Measurements from ENCODE around the gene PDE4B.
A peak's percentile ranks its signal among the peaks of the same experiment; 100 is the strongest.

The PDE4B gene

DNA sequence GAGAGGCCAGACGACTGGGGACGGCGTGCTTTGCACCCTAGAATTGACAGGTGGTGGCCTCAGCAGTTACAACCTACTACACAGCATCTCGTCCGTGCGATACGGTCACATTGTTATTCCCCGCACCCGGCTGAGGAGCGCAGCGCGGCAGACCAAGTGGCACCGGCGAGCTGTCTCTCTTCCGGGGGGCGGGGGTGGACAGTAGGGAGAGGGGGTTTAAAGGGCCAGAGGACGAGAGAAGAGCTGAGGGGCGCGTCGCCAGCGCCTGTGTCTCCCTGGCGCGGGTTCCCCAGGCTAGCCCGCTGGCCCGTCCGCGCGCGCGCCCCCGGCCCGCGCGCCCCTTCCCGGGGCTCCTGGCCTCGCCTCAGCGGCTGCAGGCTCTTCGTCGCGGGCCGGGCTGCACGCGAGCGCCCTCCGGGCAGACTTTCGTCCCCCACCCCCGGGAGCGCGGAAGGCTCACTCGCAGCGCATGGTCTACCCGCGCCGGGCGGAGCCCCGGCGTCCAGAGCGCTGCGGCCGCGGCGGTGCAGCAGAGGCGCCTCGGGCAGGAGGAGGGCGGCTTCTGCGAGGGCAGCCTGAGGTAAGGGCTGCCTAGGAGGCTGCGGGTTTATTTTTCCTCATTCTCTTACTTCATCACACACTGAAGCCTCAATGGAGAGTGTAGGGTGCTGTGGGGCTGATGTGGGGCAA, at the start of gene PDE4B:
TSS of gene PDE4B (plus strand) at position 227 of the 690 bp plus-strand sequence.
- Mint-ChIP-seq H3K9me3 (peaks cover 12% of the 10 kb centered on the region), H3K27ac (no peak within 1 kb of the TSS), H3K4me3 (peak within 1 kb of the TSS; percentile 58), H3K4me1 (ENCODE audit: low read depth) (peaks cover 6% of the 10 kb centered on the region), H3K36me3 (ENCODE audit: low read depth) (no peaks in the 10 kb centered on the region), H3K27me3 (ENCODE audit: low read depth) (peaks cover 68% of the 10 kb centered on the region)
- no peak for DNase-seq (ENCODE audit: low spot score)

DNA sequence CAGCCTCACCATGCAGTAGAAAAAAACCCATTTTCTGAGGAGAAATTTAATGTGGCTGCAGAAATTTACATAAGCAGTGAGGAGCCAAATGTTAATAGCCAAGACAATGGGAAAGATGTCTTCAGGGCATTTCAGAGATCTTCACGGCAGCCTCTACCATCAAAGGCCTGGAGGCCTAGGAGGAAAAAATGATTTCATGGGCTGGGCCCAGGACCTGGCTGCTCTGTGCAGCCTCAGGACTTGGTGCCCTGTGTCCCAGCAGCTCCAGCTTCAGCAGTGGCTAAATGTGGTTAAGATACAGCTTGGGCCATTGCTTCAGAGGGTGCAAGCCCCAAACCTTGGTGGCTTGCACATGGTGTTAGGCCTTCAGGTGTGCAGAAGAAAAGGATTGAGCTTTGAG, 48.0 kb upstream of the PDE4B start:
- Mint-ChIP-seq H3K9me3 (peaks cover 22% of the 10 kb centered on the region), H3K4me1 (ENCODE audit: low read depth) (no peaks in the 10 kb centered on the region), H3K27ac (no peak overlapping the region), H3K4me3 (no peak overlapping the region), H3K27me3 (ENCODE audit: low read depth) (peaks cover 2% of the 10 kb centered on the region), H3K36me3 (ENCODE audit: low read depth) (no peaks in the 10 kb centered on the region)
- DNase-seq (ENCODE audit: low spot score): no peak

DNA sequence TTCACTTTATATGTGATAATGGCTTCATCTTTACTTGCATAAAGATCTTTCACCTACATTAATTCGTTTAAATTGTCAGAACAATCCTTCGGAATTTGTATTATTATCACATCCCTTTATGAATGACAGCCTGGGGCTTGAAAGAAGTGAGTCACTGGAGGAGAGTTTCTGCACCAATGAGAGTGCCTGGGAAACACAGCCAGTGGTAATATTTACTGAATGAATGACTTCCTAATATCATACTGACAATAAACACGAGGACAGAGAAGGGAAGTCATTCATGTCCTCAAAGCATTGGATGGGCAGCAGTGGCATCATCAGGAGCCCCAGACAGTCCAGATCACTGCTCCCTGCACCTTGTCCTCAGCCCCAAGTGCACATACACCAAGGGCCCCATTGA, 40.7 kb upstream of the PDE4B start:
- H3K9me3 Mint-ChIP-seq: no peaks in the 10 kb centered on the region
- H3K27me3 Mint-ChIP-seq (ENCODE audit: low read depth): peaks cover 10% of the 10 kb centered on the region
- H3K27ac Mint-ChIP-seq: no peak overlapping the region
- DNase-seq (ENCODE audit: low spot score): no peak
- no peaks in the 10 kb centered on the region for H3K36me3 Mint-ChIP-seq (ENCODE audit: low read depth)
- no peaks in the 10 kb centered on the region for H3K4me1 Mint-ChIP-seq (ENCODE audit: low read depth)
- H3K4me3 Mint-ChIP-seq: no peak overlapping the region

DNA sequence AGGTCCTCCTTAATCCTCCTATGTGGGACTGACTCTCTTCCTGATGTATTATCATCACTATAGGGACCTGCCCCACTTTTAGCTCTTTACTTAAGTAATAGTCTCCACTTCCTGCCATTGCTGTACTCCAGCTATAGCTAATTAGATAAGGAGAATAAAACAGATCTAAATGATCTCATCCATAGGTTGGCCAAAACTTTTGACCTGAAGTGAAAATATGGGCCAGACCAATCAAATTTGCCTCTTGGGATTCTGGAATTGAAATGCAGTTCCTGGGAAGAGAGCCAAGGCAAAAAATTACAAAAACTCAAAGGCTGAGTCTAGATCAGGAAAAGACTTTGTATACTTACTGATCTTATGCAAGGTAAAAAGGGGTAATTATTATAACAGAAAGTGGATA, 36.1 kb upstream of the PDE4B start:
- Mint-ChIP-seq H3K9me3 (no peaks in the 10 kb centered on the region), H3K36me3 (ENCODE audit: low read depth) (no peaks in the 10 kb centered on the region), H3K4me1 (ENCODE audit: low read depth) (no peaks in the 10 kb centered on the region), H3K27me3 (ENCODE audit: low read depth) (peaks cover 15% of the 10 kb centered on the region), H3K4me3 (no peak overlapping the region), H3K27ac (no peak overlapping the region)
- no peak for DNase-seq (ENCODE audit: low spot score)

DNA sequence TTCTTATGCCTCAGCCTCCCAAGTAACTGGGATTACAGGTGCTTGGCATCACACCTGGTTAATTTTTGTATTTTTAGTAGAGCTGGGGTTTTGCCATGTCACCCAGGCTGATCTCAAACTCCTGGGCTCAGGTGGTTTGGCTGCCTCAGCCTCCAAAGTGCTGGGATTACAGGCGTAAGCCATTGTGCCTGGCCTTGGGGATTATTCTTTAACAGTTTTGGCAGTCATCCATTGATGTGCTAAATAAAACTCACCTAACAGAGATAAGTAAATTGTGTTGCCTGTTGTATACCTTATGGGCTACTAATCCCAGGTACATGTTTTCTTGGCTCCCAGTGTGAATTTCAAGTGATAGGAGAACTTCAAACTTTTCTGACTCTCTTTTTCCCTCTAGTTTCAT, 35.2 kb upstream of the PDE4B start:
- Mint-ChIP-seq H3K36me3 (ENCODE audit: low read depth) (no peaks in the 10 kb centered on the region), H3K4me1 (ENCODE audit: low read depth) (no peaks in the 10 kb centered on the region), H3K27me3 (ENCODE audit: low read depth) (peaks cover 15% of the 10 kb centered on the region), H3K9me3 (no peaks in the 10 kb centered on the region), H3K4me3 (no peak overlapping the region), H3K27ac (no peak overlapping the region)
- DNase-seq (ENCODE audit: low spot score): no peak

DNA sequence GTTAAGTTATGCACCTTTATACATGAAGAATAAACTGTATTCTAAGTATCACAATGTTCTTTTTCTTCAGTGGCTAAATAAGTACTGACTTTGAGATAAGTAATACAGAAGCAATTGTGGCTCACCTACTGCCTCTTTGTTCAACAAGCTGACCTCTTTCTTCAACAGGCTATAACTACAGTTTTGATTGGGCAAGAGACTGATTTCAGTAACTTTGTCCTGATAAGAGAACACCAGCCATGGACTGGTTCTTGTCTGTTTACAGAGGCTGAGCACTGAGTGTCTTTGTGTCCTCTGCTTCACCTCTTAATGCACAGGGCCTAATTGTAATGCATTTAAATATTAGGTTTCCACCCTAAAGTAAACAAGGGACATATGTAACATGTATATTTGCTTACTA, 34.6 kb upstream of the PDE4B start:
- Mint-ChIP-seq H3K4me3 (no peak overlapping the region), H3K9me3 (no peaks in the 10 kb centered on the region), H3K27me3 (ENCODE audit: low read depth) (peaks cover 15% of the 10 kb centered on the region), H3K27ac (no peak overlapping the region), H3K4me1 (ENCODE audit: low read depth) (no peaks in the 10 kb centered on the region), H3K36me3 (ENCODE audit: low read depth) (no peaks in the 10 kb centered on the region)
- no peak for DNase-seq (ENCODE audit: low spot score)

DNA sequence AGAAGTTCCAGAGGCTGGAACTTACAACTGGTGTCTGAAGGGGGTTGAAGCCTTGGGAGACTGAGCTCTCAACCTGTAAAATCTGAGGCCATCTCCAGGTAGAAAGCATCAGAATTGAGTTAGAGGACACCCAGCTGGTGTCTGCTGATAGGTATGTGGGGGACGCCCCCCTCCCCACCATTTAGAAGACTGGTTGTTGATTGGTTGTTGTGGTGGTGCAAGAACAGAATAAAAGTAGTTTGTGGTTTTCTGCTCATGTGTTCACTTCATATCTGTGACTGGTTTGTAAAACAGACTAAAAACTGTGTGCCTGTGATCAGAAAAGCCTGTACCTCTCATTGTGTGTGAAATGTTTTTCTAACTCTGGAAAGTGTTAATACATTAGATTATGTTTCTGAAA, 33.2 kb upstream of the PDE4B start:
- no peak overlapping the region for H3K4me3 Mint-ChIP-seq
- no peak for DNase-seq (ENCODE audit: low spot score)
- H3K27ac Mint-ChIP-seq: no peak overlapping the region
- H3K4me1 Mint-ChIP-seq (ENCODE audit: low read depth): no peaks in the 10 kb centered on the region
- no peaks in the 10 kb centered on the region for H3K9me3 Mint-ChIP-seq
- peaks cover 15% of the 10 kb centered on the region for H3K27me3 Mint-ChIP-seq (ENCODE audit: low read depth)
- H3K36me3 Mint-ChIP-seq (ENCODE audit: low read depth): no peaks in the 10 kb centered on the region

DNA sequence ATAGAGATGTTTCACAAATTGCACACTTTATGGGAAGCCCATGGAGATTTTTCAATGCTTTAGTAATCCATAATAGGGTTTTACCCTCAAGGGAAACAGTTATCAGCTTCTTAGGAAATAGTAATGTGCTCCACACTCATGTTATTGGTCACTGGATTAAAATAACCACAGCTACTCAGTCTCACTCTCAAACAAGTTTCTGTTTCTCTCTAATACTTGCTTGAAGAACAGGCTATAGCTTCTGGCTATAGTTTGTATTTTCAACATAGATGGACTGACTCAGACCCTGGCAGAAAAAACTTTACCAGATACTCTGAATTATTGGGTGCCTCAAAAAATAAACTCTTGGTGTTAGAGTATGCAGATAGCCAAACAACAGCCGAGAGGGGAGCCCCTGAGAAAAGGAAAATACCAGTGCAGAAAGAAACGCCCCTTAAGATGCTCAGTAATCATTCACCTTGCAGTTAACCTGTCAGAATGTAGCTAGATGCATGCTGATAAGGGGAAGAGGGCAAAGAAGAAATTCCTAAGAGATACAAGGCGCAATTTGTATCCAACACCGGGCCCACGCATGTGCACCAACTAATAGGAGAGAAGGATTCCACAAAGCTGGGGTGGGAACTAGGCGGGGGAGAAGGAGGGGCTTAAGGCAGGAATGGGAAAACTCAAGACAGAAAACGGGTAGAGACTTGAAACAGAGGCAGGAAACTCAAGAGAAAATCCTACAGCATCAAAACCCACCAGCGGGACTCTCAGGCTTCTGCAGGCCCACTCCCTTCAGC, 30.4 kb upstream of the PDE4B start:
- Mint-ChIP-seq H3K4me3 (no peak overlapping the region), H3K4me1 (ENCODE audit: low read depth) (no peaks in the 10 kb centered on the region), H3K27me3 (ENCODE audit: low read depth) (peaks cover 6% of the 10 kb centered on the region), H3K27ac (no peak overlapping the region), H3K36me3 (ENCODE audit: low read depth) (no peaks in the 10 kb centered on the region), H3K9me3 (no peaks in the 10 kb centered on the region)
- DNase-seq (ENCODE audit: low spot score): no peak

DNA sequence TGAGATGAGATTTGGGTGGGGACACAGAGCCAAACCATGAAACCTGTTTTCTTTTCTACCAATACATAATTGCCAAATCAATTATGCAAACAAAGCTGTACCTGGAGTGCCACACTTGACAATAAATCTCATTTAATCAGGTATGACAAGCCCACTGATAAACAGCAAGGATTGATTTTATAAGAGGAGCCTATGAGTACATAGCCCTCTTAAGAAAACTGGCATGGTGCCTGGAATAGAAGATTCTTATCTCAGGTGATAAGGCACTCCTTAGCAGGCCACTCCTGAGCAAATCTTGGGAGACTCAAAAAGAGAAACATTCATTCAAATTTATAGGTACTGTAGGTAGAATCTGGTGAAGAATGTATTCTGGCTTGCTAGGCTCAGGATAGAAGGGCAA, 28.6 kb upstream of the PDE4B start:
- Mint-ChIP-seq H3K27ac (no peak overlapping the region), H3K27me3 (ENCODE audit: low read depth) (peaks cover 8% of the 10 kb centered on the region), H3K4me1 (ENCODE audit: low read depth) (no peaks in the 10 kb centered on the region), H3K9me3 (no peaks in the 10 kb centered on the region), H3K36me3 (ENCODE audit: low read depth) (no peaks in the 10 kb centered on the region), H3K4me3 (no peak overlapping the region)
- no peak for DNase-seq (ENCODE audit: low spot score)

DNA sequence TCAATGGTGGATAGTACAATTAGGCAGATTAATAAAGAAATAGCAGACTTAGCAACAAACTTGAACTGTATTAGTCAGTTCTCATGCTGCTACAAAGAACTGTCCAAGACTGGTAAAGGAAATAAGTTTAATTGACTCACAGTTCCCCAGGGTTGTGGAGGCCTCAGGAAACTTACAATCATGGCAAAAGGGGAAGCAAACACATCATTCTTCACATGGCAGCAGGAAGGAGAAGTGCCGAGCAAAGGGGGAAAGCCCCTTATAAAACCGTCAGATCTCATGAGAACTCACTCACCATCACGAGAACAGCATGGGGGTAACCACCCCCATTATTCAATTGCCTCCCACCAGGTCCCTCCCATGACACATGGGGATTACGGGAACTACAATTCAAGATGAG, 27.1 kb upstream of the PDE4B start:
- no peak for DNase-seq (ENCODE audit: low spot score)
- no peak overlapping the region for H3K4me3 Mint-ChIP-seq
- H3K27ac Mint-ChIP-seq: no peak overlapping the region
- no peaks in the 10 kb centered on the region for H3K9me3 Mint-ChIP-seq
- H3K27me3 Mint-ChIP-seq (ENCODE audit: low read depth): peaks cover 4% of the 10 kb centered on the region
- H3K36me3 Mint-ChIP-seq (ENCODE audit: low read depth): no peaks in the 10 kb centered on the region
- H3K4me1 Mint-ChIP-seq (ENCODE audit: low read depth): no peaks in the 10 kb centered on the region

DNA sequence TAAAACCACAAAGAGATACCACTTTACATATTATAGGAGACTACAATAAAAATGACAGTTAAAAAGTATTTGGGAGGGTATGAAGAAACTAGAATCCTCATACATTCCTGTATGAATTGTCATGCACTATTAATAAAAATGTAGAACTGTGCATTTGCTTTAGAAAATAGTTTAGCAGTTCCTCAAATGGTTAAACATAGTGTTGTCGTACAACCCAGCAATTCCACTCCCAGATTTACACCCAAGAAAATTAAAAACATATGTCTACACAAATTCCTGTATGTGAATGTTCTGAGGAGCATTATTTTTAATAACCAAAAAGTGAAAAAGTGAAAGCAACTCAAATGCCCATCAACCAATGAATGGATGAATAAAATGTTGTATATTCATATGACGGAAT, 23.1 kb upstream of the PDE4B start:
- H3K27ac Mint-ChIP-seq: no peak overlapping the region
- H3K4me3 Mint-ChIP-seq: no peak overlapping the region
- H3K4me1 Mint-ChIP-seq (ENCODE audit: low read depth): peaks cover 3% of the 10 kb centered on the region
- peaks cover 2% of the 10 kb centered on the region for H3K36me3 Mint-ChIP-seq (ENCODE audit: low read depth)
- no peak for DNase-seq (ENCODE audit: low spot score)
- H3K27me3 Mint-ChIP-seq (ENCODE audit: low read depth): peaks cover 4% of the 10 kb centered on the region
- H3K9me3 Mint-ChIP-seq: peaks cover 4% of the 10 kb centered on the region

DNA sequence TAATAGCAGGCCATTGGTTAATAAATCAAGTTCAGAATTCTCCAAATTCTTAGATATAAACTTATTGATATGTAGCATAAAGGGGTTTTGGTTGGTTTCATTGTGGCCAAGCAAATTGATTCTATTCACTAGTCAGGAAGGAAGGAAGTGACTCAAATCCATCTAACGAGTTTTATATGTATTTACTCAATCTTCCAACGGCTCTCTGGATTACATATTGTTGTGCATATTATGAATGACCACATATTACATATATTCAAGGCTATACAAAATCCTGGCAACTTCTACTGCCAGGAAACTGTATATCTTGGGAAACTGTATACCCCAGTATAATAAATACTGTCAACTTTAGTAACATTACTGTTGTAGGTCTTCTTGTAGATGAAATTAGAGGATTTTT, 20.1 kb upstream of the PDE4B start:
- Mint-ChIP-seq H3K4me3 (no peak overlapping the region), H3K9me3 (peaks cover 8% of the 10 kb centered on the region), H3K4me1 (ENCODE audit: low read depth) (peaks cover 3% of the 10 kb centered on the region), H3K36me3 (ENCODE audit: low read depth) (peaks cover 2% of the 10 kb centered on the region), H3K27me3 (ENCODE audit: low read depth) (peaks cover 4% of the 10 kb centered on the region), H3K27ac (no peak overlapping the region)
- DNase-seq (ENCODE audit: low spot score): no peak

DNA sequence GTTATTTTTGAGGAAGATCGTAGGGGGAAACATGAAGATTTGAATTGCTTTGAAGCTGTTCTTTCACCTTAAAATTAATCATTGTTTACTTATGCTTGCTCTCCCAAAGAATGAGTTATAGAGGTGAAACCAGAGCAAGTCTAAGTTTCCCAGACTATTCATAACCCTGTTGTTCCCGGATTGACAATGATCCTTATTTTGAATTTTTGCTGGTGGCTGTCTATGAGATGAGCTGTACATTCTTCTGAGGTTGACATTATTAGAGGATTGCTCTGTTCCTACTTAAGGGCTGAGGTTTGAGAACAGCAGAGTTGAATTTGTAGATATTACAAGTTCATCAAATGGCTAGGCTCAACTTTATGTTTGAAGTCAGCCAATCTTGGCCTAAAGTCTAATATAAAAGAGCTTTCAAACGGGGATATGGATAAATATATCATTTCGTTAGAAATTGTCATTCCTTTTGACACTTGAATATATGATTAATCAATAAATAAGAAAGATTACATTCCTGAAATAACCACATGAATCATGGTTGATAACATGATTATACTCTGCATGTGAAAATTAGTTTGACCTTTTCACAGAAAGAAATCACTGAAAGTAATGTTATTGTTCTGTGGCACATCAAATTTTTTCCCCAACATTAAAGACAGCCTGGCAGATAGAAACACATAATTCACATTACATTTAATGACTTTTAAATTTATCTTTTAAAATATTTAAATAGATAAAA, 19.1 kb upstream of the PDE4B start:
- no peak overlapping the region for H3K27ac Mint-ChIP-seq

DNA sequence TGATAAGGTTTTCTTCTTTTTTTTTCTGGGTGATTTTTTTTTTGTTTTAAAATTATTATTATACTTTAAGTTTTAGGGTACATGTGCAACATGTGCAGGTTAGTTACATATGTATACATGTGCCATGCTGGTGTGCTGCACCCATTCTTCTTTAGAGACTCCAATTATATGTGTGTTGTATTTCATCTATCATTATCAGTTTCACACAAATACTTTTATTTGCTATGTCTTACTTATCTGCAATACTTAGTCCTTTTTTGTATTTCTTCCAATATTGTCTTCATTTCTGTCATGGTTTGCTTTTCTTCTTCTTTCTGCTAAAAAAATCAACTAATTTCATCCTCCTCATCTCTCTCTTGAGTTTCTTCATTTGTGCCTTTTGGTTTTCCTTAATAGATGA, 3.9 kb upstream of the PDE4B start:
- no peak for DNase-seq (ENCODE audit: low spot score)
- peaks cover 13% of the 10 kb centered on the region for H3K9me3 Mint-ChIP-seq
- no peak overlapping the region for H3K4me3 Mint-ChIP-seq
- H3K4me1 Mint-ChIP-seq (ENCODE audit: low read depth): peaks cover 5% of the 10 kb centered on the region
- H3K36me3 Mint-ChIP-seq (ENCODE audit: low read depth): no peaks in the 10 kb centered on the region
- no peak overlapping the region for H3K27ac Mint-ChIP-seq
- H3K27me3 Mint-ChIP-seq (ENCODE audit: low read depth): peaks cover 50% of the 10 kb centered on the region

More for the DNA sequence above, 19.1 kb upstream of the PDE4B start:
- H3K4me1 Mint-ChIP-seq (ENCODE audit: low read depth): peaks cover 3% of the 10 kb centered on the region
- no peak for DNase-seq (ENCODE audit: low spot score)
- H3K36me3 Mint-ChIP-seq (ENCODE audit: low read depth): peaks cover 2% of the 10 kb centered on the region
- peaks cover 7% of the 10 kb centered on the region for H3K27me3 Mint-ChIP-seq (ENCODE audit: low read depth)
- H3K4me3 Mint-ChIP-seq: no peak overlapping the region
- H3K9me3 Mint-ChIP-seq: peaks cover 11% of the 10 kb centered on the region

Data from T-helper 2 cell treated with Interferon-gamma antibody and Interleukin-4, amounts not matched to agents 5 μg/mL and 100 μg/mL, for 36 hours (primary cell).